Muscle layer of duodenum (tissue), 2 donors: Measurements from ENCODE around the gene FGF1.
A peak's percentile ranks its signal among the peaks of the same experiment; 100 is the strongest.

Experiments
- H3K27ac ChIP-seq: one replicate; pipeline ENCODE4 v1.7.0; 2013; ENCODE audit warnings: mild to moderate bottlenecking, low read length
- H3K27me3 ChIP-seq: one replicate; pipeline ENCODE4 v1.7.0; 2013; ENCODE audit warnings: low read depth, mild to moderate bottlenecking, control low read depth, low read length
- H3K36me3 ChIP-seq, 2 donors: one replicate each; pipeline ENCODE4 v1.7.0; 2013; ENCODE audit warnings: low read length in 2 of 2, control low read depth in 1 of 2, mild to moderate bottlenecking in 1 of 2; ENCODE audit not compliant: insufficient read depth in 2 of 2, control insufficient read depth in 1 of 2
- H3K4me1 ChIP-seq, 2 donors: one replicate each; pipeline ENCODE4 v1.7.0; 2013; ENCODE audit warnings: low read length in 2 of 2, mild to moderate bottlenecking in 2 of 2, control low read depth in 1 of 2, moderate library complexity in 1 of 2; ENCODE audit not compliant: insufficient read depth in 2 of 2, control insufficient read depth in 1 of 2
- H3K4me3 ChIP-seq, 2 donors: one replicate each; pipeline ENCODE4 v1.7.0; 2013; ENCODE audit warnings: low read length in 2 of 2, low read depth in 1 of 2, mild to moderate bottlenecking in 1 of 2
- H3K9me3 ChIP-seq, 2 donors: one replicate each; pipeline ENCODE4 v1.7.0; 2013; ENCODE audit warnings: low read length in 2 of 2, control low read depth in 1 of 2, mild to moderate bottlenecking in 1 of 2; ENCODE audit not compliant: control insufficient read depth in 1 of 2
- donor health status: healthy.

Gene FGF1

GRCh38 chr5:142716963-142717362, 31.1 kb upstream of the FGF1 start:
- Histone ChIP-seq H3K36me3 (no peaks in the 10 kb centered on the region), H3K9me3 (no peaks in the 10 kb centered on the region), H3K4me3 (no peak overlapping the region), H3K27ac (no peak overlapping the region), H3K4me1 (peaks cover 3 to 12% of the 10 kb centered on the region in 2 donors), H3K27me3 (no peaks in the 10 kb centered on the region)

- Histone ChIP-seq H3K9me3 (no peaks in the 10 kb centered on the region), H3K27ac (no peak overlapping the region), H3K36me3 (no peaks in the 10 kb centered on the region), H3K27me3 (no peaks in the 10 kb centered on the region), H3K4me3 (no peak overlapping the region), H3K4me1 (peaks cover 3 to 12% of the 10 kb centered on the region in 2 donors)
These were observed 29.4 kb upstream of the FGF1 start for GRCh38 chr5:142715291-142715690.

DNA sequence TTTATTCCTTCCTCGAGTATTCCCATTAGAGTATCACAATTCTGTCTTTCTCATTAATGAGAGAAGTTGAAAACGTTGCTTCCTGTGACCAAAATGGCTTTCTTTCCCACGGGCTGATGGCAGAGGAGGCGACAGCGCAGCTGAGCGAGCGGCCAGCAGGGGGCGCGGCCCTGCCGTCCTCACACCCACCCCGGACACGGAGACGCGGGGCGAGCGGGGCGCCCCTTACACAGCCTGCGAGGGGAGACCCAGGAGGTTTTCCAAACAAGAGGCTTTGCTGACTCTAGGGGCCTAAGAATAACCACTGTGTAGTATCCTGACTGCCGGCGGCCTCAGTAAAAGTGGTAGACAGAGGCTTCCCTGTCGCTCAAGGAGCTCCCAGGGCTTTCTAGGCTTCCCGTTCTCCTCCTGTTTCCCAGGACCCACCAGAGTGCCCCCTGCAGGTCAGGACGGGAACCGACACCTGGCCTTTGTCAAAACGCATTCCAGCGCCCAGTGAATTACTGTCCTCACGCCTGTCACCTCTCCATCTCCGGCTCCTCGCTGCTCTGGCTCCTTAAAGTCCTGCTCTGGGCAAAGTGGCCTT, 27.3 kb upstream of the FGF1 start:
- Histone ChIP-seq H3K36me3 (no peaks in the 10 kb centered on the region), H3K4me1 (peaks cover 3 to 12% of the 10 kb centered on the region in 2 donors), H3K27me3 (no peaks in the 10 kb centered on the region), H3K4me3 (peak overlapping the region; percentile 62 to 66), H3K27ac (peak overlapping the region; percentile 60), H3K9me3 (no peaks in the 10 kb centered on the region)

DNA sequence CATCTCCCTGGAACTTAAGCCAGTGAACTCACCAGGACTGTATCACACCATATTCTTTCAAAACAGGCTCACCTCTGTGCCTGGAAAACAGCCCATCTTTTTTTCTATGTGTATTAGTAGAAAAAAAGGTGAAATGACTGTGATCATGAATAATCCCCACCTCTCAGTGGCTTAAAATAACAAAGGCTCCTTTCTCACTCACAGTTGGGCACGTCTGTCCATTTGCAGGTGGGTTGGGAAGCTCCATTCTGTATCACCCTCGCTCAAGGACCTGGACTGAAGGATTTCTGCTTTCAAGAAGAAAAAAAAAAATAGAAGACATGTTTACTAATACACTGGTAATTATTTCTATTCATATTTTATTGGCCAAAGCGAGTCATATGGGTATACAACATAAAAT, 17.3 kb upstream of the FGF1 start:
- Histone ChIP-seq H3K27me3 (no peaks in the 10 kb centered on the region), H3K9me3 (no peaks in the 10 kb centered on the region), H3K4me3 (no peak overlapping the region), H3K36me3 (no peaks in the 10 kb centered on the region), H3K4me1 (peaks cover 4 to 6% of the 10 kb centered on the region in 2 donors), H3K27ac (no peak overlapping the region)

GRCh38 chr5:142701673-142702311, 15.9 kb upstream of the FGF1 start:
- no peak overlapping the region for H3K27ac ChIP-seq
- no peaks in the 10 kb centered on the region for H3K36me3 ChIP-seq
- H3K9me3 ChIP-seq = no peaks in the 10 kb centered on the region
- no peaks in the 10 kb centered on the region for H3K27me3 ChIP-seq
- no peak overlapping the region for H3K4me3 ChIP-seq
- peaks cover 9 to 16% of the 10 kb centered on the region in 2 donors for H3K4me1 ChIP-seq

DNA sequence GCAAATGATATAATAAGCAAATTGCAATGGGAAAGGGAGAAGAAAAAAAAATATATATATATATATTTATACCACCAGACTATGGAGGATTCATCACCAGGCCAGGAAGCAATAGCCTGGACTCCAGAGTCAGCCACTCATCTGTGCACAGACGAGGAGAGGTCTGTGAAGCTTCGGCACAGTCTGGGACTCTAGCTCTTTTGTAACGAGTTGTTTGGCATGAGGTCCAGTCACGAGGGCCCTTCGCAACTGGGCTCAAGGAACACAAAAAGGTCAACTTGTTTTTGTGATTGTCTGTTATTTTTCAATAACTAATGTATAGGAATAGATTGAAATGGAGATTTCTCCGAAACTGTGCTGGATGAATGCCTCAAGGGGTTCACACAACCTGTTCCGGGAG, 14.7 kb upstream of the FGF1 start:
- H3K36me3 ChIP-seq = no peaks in the 10 kb centered on the region
- H3K4me1 ChIP-seq = peaks cover 9 to 16% of the 10 kb centered on the region in 2 donors
- H3K27ac ChIP-seq = no peak overlapping the region
- H3K4me3 ChIP-seq = no peak overlapping the region
- H3K9me3 ChIP-seq = no peaks in the 10 kb centered on the region
- H3K27me3 ChIP-seq = no peaks in the 10 kb centered on the region

- peaks cover 9 to 16% of the 10 kb centered on the region in 2 donors for H3K4me1 ChIP-seq
- H3K27me3 ChIP-seq = no peaks in the 10 kb centered on the region
- H3K27ac ChIP-seq = peak overlapping the region; percentile 37
These were observed 13.4 kb upstream of the FGF1 start for GRCh38 chr5:142699184-142699720.

DNA sequence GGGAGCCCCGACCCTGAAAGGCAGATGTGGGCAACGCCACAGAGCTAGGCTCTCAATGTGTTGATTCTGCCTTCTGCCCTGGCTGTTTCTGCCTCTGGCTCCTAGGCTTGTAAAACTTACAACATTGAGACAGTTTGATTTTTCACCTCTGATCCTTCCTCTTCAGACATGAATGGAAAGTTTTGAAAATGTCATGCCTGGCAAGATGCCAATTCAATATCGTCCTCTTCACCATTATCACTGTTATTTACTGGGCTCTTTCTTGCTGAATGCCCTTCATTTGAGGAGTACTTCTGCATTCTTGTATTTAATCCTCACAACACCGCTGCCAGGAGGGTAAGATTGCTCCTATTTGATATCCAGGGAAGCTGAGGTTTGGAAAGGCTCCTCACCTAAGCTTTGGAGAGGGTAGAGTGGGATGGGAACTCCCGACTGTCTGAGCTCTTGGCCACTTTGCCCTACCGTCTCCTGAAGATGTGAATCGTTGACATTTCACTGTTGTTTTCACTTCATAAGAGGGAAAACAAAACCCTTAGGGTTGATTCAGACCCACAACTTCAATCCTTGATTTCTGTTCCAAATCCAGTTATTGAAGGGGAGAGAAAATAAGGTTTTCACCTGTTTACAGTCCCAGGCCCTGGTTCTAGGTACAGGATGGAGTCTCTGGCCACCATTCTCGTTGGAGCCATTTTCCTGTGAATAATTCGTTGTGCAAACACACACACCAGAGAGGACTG, 12.7 kb upstream of the FGF1 start:
- H3K9me3 ChIP-seq = no peaks in the 10 kb centered on the region
- H3K4me1 ChIP-seq = peaks cover 9 to 16% of the 10 kb centered on the region in 2 donors
- H3K36me3 ChIP-seq = no peaks in the 10 kb centered on the region
- H3K27ac ChIP-seq = peak overlapping the region; percentile 37
- no peak overlapping the region for H3K4me3 ChIP-seq
- no peaks in the 10 kb centered on the region for H3K27me3 ChIP-seq

More at GRCh38 chr5:142699184-142699720, 13.4 kb upstream of the FGF1 start:
- H3K4me3 ChIP-seq = no peak overlapping the region
- no peaks in the 10 kb centered on the region for H3K36me3 ChIP-seq
- H3K9me3 ChIP-seq = no peaks in the 10 kb centered on the region

GRCh38 chr5:142697356-142698255, 11.7 kb upstream of the FGF1 start:
- H3K27me3 ChIP-seq = no peaks in the 10 kb centered on the region
- no peaks in the 10 kb centered on the region for H3K9me3 ChIP-seq
- H3K4me1 ChIP-seq = peaks cover 9 to 16% of the 10 kb centered on the region in 2 donors
- H3K36me3 ChIP-seq = no peaks in the 10 kb centered on the region
- no peak overlapping the region for H3K4me3 ChIP-seq
- peak overlapping the region; percentile 37 for H3K27ac ChIP-seq

- H3K36me3 ChIP-seq = no peaks in the 10 kb centered on the region
- peak overlapping the region; percentile 32 for H3K27ac ChIP-seq
- no peak overlapping the region for H3K4me3 ChIP-seq
- H3K4me1 ChIP-seq = peaks cover 9 to 16% of the 10 kb centered on the region in 2 donors
- no peaks in the 10 kb centered on the region for H3K27me3 ChIP-seq
- H3K9me3 ChIP-seq = no peaks in the 10 kb centered on the region
These were observed 10.5 kb upstream of the FGF1 start for GRCh38 chr5:142696379-142696778.
